ENCODE data around the gene RPH3AL.
"Not testable (repeated sequence)": the region's sequence is repeated elsewhere in the genome, so short reads cannot be mapped to it uniquely, and the experiment has no call there.

RPH3AL gene

DNA sequence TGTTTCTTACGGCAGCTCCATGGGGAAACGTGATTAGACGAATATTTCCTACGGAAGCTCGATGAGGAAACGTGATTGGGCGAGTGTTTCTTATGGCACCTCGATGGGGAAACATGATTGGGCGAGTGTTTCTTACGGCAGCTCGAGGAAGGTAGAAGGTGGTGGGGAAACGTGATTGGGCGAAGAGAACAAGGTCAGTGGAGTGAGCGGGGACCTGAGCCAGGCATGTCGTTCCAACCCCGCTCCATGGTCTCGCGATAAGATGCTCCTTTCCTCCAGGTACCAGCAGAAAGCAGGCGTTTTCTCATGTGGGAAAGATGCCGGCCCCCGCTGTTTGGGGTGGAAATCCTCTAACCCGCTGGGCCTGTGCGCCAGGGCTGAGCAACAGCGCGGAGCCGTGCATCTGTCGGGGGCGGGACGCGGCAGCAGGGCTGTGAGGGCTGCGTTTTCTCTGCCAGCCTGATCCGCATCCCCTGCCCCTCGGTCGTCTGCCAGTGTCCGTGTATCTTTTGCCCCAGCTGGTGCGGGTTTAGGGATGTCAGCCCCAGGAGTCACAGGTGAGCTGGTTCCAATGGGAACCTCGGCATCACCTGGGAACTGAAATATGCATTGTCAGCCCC is 145.6 kb downstream of the RPH3AL start:
- H3K4me1 Mint-ChIP-seq: peaks cover 8% of the 10 kb centered on the region
- H3K36me3 Mint-ChIP-seq (ENCODE audit: low read depth): peaks cover 26% of the 10 kb centered on the region
- no peak overlapping the region for H3K27ac Mint-ChIP-seq
- H3K4me3 Mint-ChIP-seq: no peak overlapping the region
- H3K9me3 Mint-ChIP-seq: peaks cover 9% of the 10 kb centered on the region
- no peaks in the 10 kb centered on the region for H3K27me3 Mint-ChIP-seq (ENCODE audit: low read depth)
- TF ChIP-seq, protein P1, sequence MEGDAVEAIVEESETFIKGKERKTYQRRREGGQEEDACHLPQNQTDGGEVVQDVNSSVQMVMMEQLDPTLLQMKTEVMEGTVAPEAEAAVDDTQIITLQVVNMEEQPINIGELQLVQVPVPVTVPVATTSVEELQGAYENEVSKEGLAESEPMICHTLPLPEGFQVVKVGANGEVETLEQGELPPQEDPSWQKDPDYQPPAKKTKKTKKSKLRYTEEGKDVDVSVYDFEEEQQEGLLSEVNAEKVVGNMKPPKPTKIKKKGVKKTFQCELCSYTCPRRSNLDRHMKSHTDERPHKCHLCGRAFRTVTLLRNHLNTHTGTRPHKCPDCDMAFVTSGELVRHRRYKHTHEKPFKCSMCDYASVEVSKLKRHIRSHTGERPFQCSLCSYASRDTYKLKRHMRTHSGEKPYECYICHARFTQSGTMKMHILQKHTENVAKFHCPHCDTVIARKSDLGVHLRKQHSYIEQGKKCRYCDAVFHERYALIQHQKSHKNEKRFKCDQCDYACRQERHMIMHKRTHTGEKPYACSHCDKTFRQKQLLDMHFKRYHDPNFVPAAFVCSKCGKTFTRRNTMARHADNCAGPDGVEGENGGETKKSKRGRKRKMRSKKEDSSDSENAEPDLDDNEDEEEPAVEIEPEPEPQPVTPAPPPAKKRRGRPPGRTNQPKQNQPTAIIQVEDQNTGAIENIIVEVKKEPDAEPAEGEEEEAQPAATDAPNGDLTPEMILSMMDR (IDR thresholded peaks at IDR 0.05; ENCODE audit: unreplicated experiment in 3 of 3): no peak

DNA sequence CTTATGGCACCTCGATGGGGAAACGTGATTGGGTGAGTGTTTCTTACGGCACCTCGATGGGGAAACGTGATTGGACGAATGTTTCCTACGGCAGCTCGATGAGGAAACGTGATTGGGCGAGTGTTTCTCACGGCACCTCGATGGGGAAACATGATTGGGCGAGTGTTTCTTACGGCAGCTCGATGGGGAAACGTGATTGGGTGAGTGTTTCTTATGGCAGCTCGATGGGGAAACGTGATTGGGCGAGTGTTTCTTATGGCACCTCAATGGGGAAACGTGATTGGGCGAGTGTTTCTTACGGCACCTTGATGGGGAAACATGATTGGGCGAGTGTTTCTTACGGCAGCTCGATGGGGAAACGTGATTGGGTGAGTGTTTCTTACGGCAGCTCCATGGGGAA is 146.1 kb downstream of the RPH3AL start:
- H3K27ac Mint-ChIP-seq; H3K4me3 Mint-ChIP-seq; H3K27me3 Mint-ChIP-seq (ENCODE audit: low read depth); H3K9me3 Mint-ChIP-seq: not testable (repeated sequence)
- peaks cover 10% of the 10 kb centered on the region for H3K4me1 Mint-ChIP-seq
- H3K36me3 Mint-ChIP-seq (ENCODE audit: low read depth): peaks cover 22% of the 10 kb centered on the region

- no peak overlapping the region for H3K27ac Mint-ChIP-seq
- H3K27me3 Mint-ChIP-seq (ENCODE audit: low read depth): no peaks in the 10 kb centered on the region
- no peak overlapping the region for H3K4me3 Mint-ChIP-seq
- TF ChIP-seq, protein P1 (IDR thresholded peaks at IDR 0.05; ENCODE audit: unreplicated experiment in 3 of 3): no peak
- H3K4me1 Mint-ChIP-seq: peaks cover 13% of the 10 kb centered on the region
- H3K9me3 Mint-ChIP-seq: peaks cover 9% of the 10 kb centered on the region
- H3K36me3 Mint-ChIP-seq (ENCODE audit: low read depth): peaks cover 20% of the 10 kb centered on the region
Observed at GRCh38 chr17:205817-206216, 146.8 kb downstream of the RPH3AL start.

GRCh38 chr17:205148-205669 is 147.4 kb downstream of the RPH3AL start:
- H3K27me3 Mint-ChIP-seq (ENCODE audit: low read depth): peaks cover 3% of the 10 kb centered on the region
- H3K36me3 Mint-ChIP-seq (ENCODE audit: low read depth): peaks cover 17% of the 10 kb centered on the region
- TF ChIP-seq, protein P1 (IDR thresholded peaks at IDR 0.05; ENCODE audit: unreplicated experiment in 3 of 3): no peak
- peaks cover 9% of the 10 kb centered on the region for H3K9me3 Mint-ChIP-seq
- H3K4me1 Mint-ChIP-seq: peaks cover 19% of the 10 kb centered on the region
- H3K27ac Mint-ChIP-seq: peak overlapping the region in 1 of 3 experiments; percentile 48
- no peak overlapping the region for H3K4me3 Mint-ChIP-seq

DNA sequence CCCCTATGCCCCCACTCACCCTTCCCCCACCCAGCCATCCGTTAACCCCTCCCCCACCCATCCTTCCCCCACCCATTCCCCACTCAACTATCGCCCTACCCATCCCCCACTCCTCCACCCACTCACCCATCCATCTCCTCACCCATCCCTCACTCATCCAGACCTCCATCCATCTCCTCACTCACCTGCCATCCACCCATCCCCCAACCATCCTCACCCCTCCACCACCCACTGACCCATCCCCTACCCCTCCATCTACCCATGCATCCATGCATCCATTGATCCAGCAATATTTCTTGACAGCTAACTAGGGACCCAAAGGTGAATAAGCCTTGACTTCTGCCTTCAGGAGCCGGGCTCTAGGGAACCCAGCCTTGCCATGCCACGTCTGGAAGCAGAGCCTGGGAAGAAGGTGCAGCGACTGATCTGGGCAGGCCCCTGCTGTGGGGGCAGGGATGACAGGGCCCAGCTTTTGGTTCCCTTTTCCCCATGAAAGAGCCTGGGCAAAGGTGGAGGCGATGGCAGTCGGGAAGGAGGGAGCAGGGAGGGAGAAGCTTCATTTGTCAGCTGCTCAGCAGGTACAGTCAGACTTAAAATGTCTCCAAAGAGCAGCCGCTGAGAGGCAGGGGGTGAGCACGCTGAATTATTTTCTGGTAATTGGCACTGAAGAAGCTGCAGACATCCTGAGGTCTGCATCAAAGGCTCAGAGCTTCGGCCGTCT is 148.0 kb downstream of the RPH3AL start:
- Mint-ChIP-seq H3K9me3 (peaks cover 9% of the 10 kb centered on the region), H3K27me3 (ENCODE audit: low read depth) (peaks cover 5% of the 10 kb centered on the region), H3K36me3 (ENCODE audit: low read depth) (peaks cover 14% of the 10 kb centered on the region), H3K27ac (peak overlapping the region in 1 of 3 experiments; percentile 48), H3K4me1 (peaks cover 25% of the 10 kb centered on the region), H3K4me3 (no peak overlapping the region)
- TF ChIP-seq, protein P1 (IDR thresholded peaks at IDR 0.05; ENCODE audit: unreplicated experiment in 3 of 3): no peak

GRCh38 chr17:202501-202951 is 150.1 kb downstream of the RPH3AL start:
- peaks cover 14% of the 10 kb centered on the region for H3K36me3 Mint-ChIP-seq (ENCODE audit: low read depth)
- H3K27me3 Mint-ChIP-seq (ENCODE audit: low read depth): peaks cover 9% of the 10 kb centered on the region
- H3K27ac Mint-ChIP-seq: peak overlapping the region in 2 of 3 experiments; percentile 40 to 49
- no peak overlapping the region for H3K4me3 Mint-ChIP-seq
- TF ChIP-seq, protein P1 (IDR thresholded peaks at IDR 0.05; ENCODE audit: unreplicated experiment in 3 of 3): no peak
- peaks cover 12% of the 10 kb centered on the region for H3K9me3 Mint-ChIP-seq
- peaks cover 36% of the 10 kb centered on the region for H3K4me1 Mint-ChIP-seq

GRCh38 chr17:201736-202135 is 150.9 kb downstream of the RPH3AL start:
- not testable (repeated sequence) for H3K9me3 Mint-ChIP-seq; H3K4me3 Mint-ChIP-seq; H3K27me3 Mint-ChIP-seq (ENCODE audit: low read depth)
- peaks cover 12% of the 10 kb centered on the region for H3K36me3 Mint-ChIP-seq (ENCODE audit: low read depth)
- H3K27ac Mint-ChIP-seq: peak overlapping the region in 2 of 3 experiments; percentile 49 to 50
- peaks cover 41% of the 10 kb centered on the region for H3K4me1 Mint-ChIP-seq

GRCh38 chr17:201257-201656 is 151.3 kb downstream of the RPH3AL start:
- H3K27ac Mint-ChIP-seq: peak overlapping the region; percentile 98 to 99 (median 99)
- peaks cover 46% of the 10 kb centered on the region for H3K4me1 Mint-ChIP-seq
- not testable (repeated sequence) for H3K9me3 Mint-ChIP-seq; H3K4me3 Mint-ChIP-seq; H3K36me3 Mint-ChIP-seq (ENCODE audit: low read depth); H3K27me3 Mint-ChIP-seq (ENCODE audit: low read depth)
